ENCODE results near the gene CNTN2. TPM values are rescaled to one million over a fixed set of nuclear protein-coding genes. Genes with fewer than 3 reads are reported as not detected.

Gene CNTN2
- polyA plus RNA-seq, 1 donor, result 1.2 TPM

DNA sequence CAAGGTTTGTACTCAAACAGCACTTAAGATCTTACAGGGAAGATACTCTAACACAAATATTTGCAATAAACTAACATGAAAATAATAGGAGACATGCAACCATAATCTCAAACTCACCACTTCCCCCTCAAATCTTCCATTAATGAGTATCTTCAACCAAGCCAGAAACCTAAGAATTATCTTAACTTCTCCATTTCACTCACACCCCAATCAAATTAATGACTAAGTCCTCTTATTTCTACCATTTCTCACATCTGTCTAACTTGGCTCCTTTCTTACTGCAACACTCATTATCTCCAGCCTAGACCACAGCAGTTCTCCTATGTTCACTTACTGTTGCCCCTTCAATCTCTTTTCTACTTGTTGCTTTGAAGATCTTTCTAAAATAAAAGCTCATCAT, 68.3 kb downstream of the CNTN2 start:
- no peak for DNase-seq
- Histone ChIP-seq H3K4me3 (ENCODE audit: low read length) (no peak overlapping the region), H3K9me3 (ENCODE audit: control insufficient read depth, low read depth, low read length) (no peaks in the 10 kb centered on the region), H3K4me1 (ENCODE audit: control insufficient read depth, insufficient read depth, low read length) (no peaks in the 10 kb centered on the region), H3K36me3 (ENCODE audit: control insufficient read depth, insufficient read depth, low read length) (peaks cover 30% of the 10 kb centered on the region), H3K27ac (ENCODE audit: low read length) (no peak overlapping the region), H3K27me3 (ENCODE audit: control insufficient read depth, insufficient read depth, low read length) (no peaks in the 10 kb centered on the region)

DNA sequence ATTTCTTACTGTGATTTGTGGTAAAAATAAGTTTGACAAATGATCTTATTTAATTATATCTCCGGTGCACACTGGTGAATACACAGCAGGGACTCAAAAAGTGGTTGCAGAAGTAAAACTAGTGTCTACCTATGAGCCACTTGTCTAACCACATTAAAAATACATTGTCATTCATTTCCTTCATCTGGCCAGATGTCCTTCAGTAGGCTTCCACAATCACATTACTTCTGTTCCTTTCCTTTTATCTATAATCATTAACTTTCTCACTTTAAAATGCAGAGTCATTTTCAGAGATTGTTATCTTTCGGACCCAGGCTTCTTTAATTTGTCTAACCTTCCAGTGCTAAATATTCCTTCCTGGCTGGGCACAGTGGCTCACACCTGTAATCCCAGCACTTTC, 75.7 kb downstream of the CNTN2 start:
- no peak for DNase-seq
- no peaks in the 10 kb centered on the region for H3K27me3 ChIP-seq (ENCODE audit: control insufficient read depth, insufficient read depth, low read length)
- H3K9me3 ChIP-seq (ENCODE audit: control insufficient read depth, low read depth, low read length), result no peaks in the 10 kb centered on the region
- no peak overlapping the region for H3K4me3 ChIP-seq (ENCODE audit: low read length)
- peaks cover 3% of the 10 kb centered on the region for H3K4me1 ChIP-seq (ENCODE audit: control insufficient read depth, insufficient read depth, low read length)
- no peak overlapping the region for H3K27ac ChIP-seq (ENCODE audit: low read length)
- peaks cover 19% of the 10 kb centered on the region for H3K36me3 ChIP-seq (ENCODE audit: control insufficient read depth, insufficient read depth, low read length)
- WGBS (ENCODE audit: insufficient coverage, low lambda C conversion rate), result 100% methylated on average over 1 of the region's 2 CpGs

DNA sequence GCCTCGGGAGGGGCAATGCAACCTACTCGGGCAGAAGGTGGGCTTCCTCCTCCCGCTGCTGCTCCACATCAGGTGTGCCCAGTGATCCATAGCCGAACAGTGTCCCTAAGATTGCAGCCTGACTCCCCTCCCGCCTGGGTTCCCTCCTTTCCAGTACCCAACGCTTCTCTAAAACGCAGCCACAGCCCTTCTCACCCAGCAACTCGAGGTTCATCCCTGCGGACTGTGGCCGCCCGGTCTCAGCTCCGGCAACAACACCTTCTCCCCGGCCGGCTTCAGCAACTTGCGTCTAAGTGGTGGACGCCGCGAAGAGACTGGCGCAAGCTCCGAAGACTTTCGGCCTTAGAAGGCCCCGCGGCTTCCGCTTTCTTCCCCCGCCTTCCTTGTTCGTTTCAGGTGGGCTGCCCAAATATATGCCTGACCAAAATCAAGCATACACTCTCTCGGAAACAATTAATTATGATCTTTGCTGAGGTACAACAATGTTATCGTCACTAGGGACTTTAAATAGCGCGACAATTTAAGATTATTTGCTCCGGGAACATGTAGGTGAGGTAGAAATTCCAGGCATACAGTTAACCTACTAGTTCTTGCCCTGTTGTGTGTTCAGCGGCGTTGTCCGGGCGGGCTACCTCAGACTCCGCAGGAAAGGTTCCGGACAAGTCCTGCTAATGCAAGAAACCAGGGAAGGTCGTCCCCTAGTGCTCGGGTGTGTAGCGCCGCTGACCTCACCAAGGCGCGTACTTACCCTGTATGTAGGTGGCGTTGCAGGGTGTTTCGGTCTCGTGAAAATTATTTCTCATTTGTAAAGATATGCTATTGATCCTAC, 78.9 kb downstream of the CNTN2 start, which contains the start of gene RBBP5:
TSS of gene RBBP5 (minus strand) at position 319 of the 829 bp plus-strand sequence. CDS start at position 214, 105 bp downstream.
- peak; percentile 97 to 99 for DNase-seq
- Histone ChIP-seq H3K4me1 (ENCODE audit: control insufficient read depth, insufficient read depth, low read length) (peaks cover 3% of the 10 kb centered on the region), H3K27me3 (ENCODE audit: control insufficient read depth, insufficient read depth, low read length) (no peaks in the 10 kb centered on the region), H3K27ac (ENCODE audit: low read length) (peak within 1 kb of the TSS; percentile 74), H3K9me3 (ENCODE audit: control insufficient read depth, low read depth, low read length) (no peaks in the 10 kb centered on the region), H3K4me3 (ENCODE audit: low read length) (peak within 1 kb of the TSS; percentile 91), H3K36me3 (ENCODE audit: control insufficient read depth, insufficient read depth, low read length) (peaks cover 1% of the 10 kb centered on the region)
- WGBS (ENCODE audit: insufficient coverage, low lambda C conversion rate), result no CpG with 5 or more reads among the region's 46 CpGs

DNA sequence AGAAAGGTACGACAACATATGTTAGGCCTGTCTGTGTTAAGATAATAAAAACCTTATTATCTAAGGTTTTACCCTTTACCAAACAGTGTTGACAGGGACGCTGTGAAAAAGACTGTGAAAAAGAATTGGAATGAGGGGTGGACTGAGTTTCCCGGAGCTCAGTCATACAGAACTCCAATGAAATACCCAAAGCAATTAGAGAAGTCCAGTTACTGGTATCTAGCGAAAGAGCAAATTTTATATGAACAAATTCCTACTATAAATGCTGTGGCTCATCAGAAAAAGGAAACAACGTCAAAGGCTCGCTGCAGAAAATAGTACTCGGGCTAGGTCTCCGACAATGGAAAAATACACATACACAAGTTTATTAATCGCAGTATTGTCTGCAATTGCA, 79.5 kb downstream of the CNTN2 start:
- H3K36me3 ChIP-seq (ENCODE audit: control insufficient read depth, insufficient read depth, low read length), result no peaks in the 10 kb centered on the region
- peaks cover 3% of the 10 kb centered on the region for H3K4me1 ChIP-seq (ENCODE audit: control insufficient read depth, insufficient read depth, low read length)
- no peaks in the 10 kb centered on the region for H3K9me3 ChIP-seq (ENCODE audit: control insufficient read depth, low read depth, low read length)
- peak overlapping the region; percentile 74 for H3K27ac ChIP-seq (ENCODE audit: low read length)
- DNase-seq, result no peak
- no peaks in the 10 kb centered on the region for H3K27me3 ChIP-seq (ENCODE audit: control insufficient read depth, insufficient read depth, low read length)
- WGBS (ENCODE audit: insufficient coverage, low lambda C conversion rate), result 0% methylated on average over 1 of the region's 9 CpGs
- H3K4me3 ChIP-seq (ENCODE audit: low read length), result peak overlapping the region; percentile 91

DNA sequence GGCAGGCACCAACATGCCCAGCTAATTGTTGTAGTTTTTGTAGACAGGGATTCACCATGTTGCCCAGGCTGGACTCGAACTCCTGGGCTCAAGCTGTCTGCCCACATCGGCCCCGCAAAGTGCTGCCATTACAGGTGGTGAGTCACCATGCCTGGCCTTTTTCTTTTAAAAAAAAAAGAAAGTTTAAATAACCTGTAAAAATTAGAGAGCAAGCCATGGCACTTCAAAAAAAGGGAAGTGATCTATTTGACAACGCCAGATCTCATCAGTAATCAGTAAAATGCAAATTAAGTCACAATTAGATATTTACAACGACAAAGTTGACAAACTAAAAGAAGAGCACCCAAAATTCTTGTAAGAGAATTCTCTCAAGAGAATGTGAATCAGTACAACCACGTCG, 81.7 kb downstream of the CNTN2 start:
- no peak for DNase-seq
- Histone ChIP-seq H3K27ac (ENCODE audit: low read length) (no peak overlapping the region), H3K4me3 (ENCODE audit: low read length) (no peak overlapping the region), H3K9me3 (ENCODE audit: control insufficient read depth, low read depth, low read length) (no peaks in the 10 kb centered on the region), H3K27me3 (ENCODE audit: control insufficient read depth, insufficient read depth, low read length) (no peaks in the 10 kb centered on the region), H3K4me1 (ENCODE audit: control insufficient read depth, insufficient read depth, low read length) (peaks cover 3% of the 10 kb centered on the region), H3K36me3 (ENCODE audit: control insufficient read depth, insufficient read depth, low read length) (no peaks in the 10 kb centered on the region)
- 100% methylated on average over 2 of the region's 7 CpGs for WGBS (ENCODE audit: insufficient coverage, low lambda C conversion rate)

DNA sequence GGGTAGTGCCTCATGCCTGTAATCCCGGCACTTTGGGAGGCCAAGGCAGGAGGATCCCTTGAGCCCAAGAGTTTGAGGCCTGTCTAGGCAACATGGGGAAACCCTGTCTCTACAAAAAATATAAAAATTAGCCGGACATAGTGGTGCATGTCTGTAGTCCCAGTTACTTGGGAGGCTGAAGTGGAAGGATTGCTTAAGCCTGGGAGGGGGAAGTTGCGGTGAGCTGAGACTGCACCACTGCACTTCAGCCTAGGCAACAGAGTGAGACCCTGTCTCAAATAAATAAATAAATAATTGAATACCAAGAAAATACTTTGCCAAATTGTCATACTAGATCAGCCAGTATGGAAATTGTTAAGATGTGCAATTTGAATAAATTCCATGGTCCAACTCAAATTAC, 84.6 kb downstream of the CNTN2 start:
- Histone ChIP-seq H3K36me3 (ENCODE audit: control insufficient read depth, insufficient read depth, low read length) (no peaks in the 10 kb centered on the region), H3K27me3 (ENCODE audit: control insufficient read depth, insufficient read depth, low read length) (no peaks in the 10 kb centered on the region), H3K9me3 (ENCODE audit: control insufficient read depth, low read depth, low read length) (no peaks in the 10 kb centered on the region), H3K4me1 (ENCODE audit: control insufficient read depth, insufficient read depth, low read length) (peaks cover 3% of the 10 kb centered on the region), H3K4me3 (ENCODE audit: low read length) (no peak overlapping the region), H3K27ac (ENCODE audit: low read length) (no peak overlapping the region)
- no peak for DNase-seq
- WGBS (ENCODE audit: insufficient coverage, low lambda C conversion rate), result no CpG with 5 or more reads among the region's 3 CpGs

Other genes starting within 250 kb of the CNTN2 start
- gene NFASC, start 172.3 kb upstream of the CNTN2 start, polyA plus RNA-seq, result 10.1 TPM
- gene TMEM81, start 41.2 kb downstream of the CNTN2 start, polyA plus RNA-seq, result 3.3 TPM
- 13.4 TPM for gene RBBP5, start 78.8 kb downstream of the CNTN2 start, polyA plus RNA-seq
- gene DSTYK, start 168.5 kb downstream of the CNTN2 start, polyA plus RNA-seq, result 6.0 TPM
- gene TMCC2, start 184.7 kb downstream of the CNTN2 start, polyA plus RNA-seq, result 6.2 TPM

Measured in large intestine (tissue), 3 donors.